Activated effector memory CD4-positive, alpha-beta T cell treated with anti-CD3 and anti-CD28 coated beads, Interleukin-2, amount 50 U/mL, for 16 hours (primary cell): ENCODE data around the gene C2orf49.
A peak's percentile ranks its signal among the peaks of the same experiment; 100 is the strongest.

Experiments
- DNase-seq: peaks from one replicate; pipeline ENCODE4 v3.0.0-alpha.2; 2020

Gene C2orf49

GRCh38 chr2:105362862-105363591, 25.7 kb downstream of the C2orf49 start:
- DNase-seq: no peak

GRCh38 chr2:105364436-105365139, 27.2 kb downstream of the C2orf49 start:
- no peak for DNase-seq

GRCh38 chr2:105365206-105365605, 27.9 kb downstream of the C2orf49 start:
- no peak for DNase-seq

- DNase-seq: no peak
These were observed 31.5 kb downstream of the C2orf49 start for GRCh38 chr2:105368759-105369408.

- DNase-seq: peak; percentile 93
These were observed 32.7 kb downstream of the C2orf49 start for GRCh38 chr2:105369777-105370690.

- DNase-seq: no peak
These were observed 33.8 kb downstream of the C2orf49 start for GRCh38 chr2:105371156-105371555.

- DNase-seq: no peak
These were observed 34.5 kb downstream of the C2orf49 start for GRCh38 chr2:105371810-105372209.

GRCh38 chr2:105373344-105373781, 36.0 kb downstream of the C2orf49 start:
- DNase-seq: no peak

GRCh38 chr2:105373895-105374401, 36.6 kb downstream of the C2orf49 start:
- peak; percentile 70 for DNase-seq

- no peak for DNase-seq
These were observed 37.7 kb downstream of the C2orf49 start for GRCh38 chr2:105375001-105375561.

GRCh38 chr2:105376010-105376409, 38.7 kb downstream of the C2orf49 start:
- no peak for DNase-seq

- DNase-seq: no peak
These were observed 39.5 kb downstream of the C2orf49 start for GRCh38 chr2:105376789-105377240.

GRCh38 chr2:105377871-105378270, 40.5 kb downstream of the C2orf49 start:
- DNase-seq: no peak

- no peak for DNase-seq
These were observed 41.0 kb downstream of the C2orf49 start for GRCh38 chr2:105378276-105378840.

GRCh38 chr2:105378921-105379383, 41.6 kb downstream of the C2orf49 start:
- no peak for DNase-seq

GRCh38 chr2:105379741-105380186, 42.4 kb downstream of the C2orf49 start:
- no peak for DNase-seq

- peak; percentile 21 for DNase-seq
These were observed 43.2 kb downstream of the C2orf49 start for GRCh38 chr2:105380432-105381100.

GRCh38 chr2:105381101-105381668, 43.8 kb downstream of the C2orf49 start:
- no peak for DNase-seq

GRCh38 chr2:105382177-105382576, 44.8 kb downstream of the C2orf49 start:
- peak; percentile 31 for DNase-seq

GRCh38 chr2:105383432-105384166, 46.3 kb downstream of the C2orf49 start:
- peak; percentile 2 for DNase-seq
